PC-3 (cell line): Measurements from ENCODE around the gene HAUS1.
A peak's percentile ranks its signal among the peaks of the same experiment; 100 is the strongest.

Experiments
- CTCF ChIP-seq: fragments of 300-600 bp; sonication (generic); conservative IDR thresholded peaks from 2 replicates; pipeline ENCODE4 v1.5.1; 2017; ENCODE audit warnings: antibody characterized with exemption, low read depth, mild to moderate bottlenecking, low read length
- EZH2 ChIP-seq: fragments of 300-600 bp; sonication (generic); IDR thresholded peaks from one replicate; pipeline ENCODE4 v1.6.1; 2017; ENCODE audit warnings: antibody characterized with exemption, mild to moderate bottlenecking, low read length; ENCODE audit not compliant: unreplicated experiment

- no peak for TF ChIP-seq EZH2
- peak; percentile 65 for TF ChIP-seq CTCF
These were observed 69.5 kb downstream of the HAUS1 start for GRCh38 chr18:46173393-46174341.
